ENCODE results near the gene ZMAT3.
A peak's percentile ranks its signal among the peaks of the same experiment; 100 is the strongest.
"Not testable (repeated sequence)": the region's sequence is repeated elsewhere in the genome, so short reads cannot be mapped to it uniquely, and the experiment has no call there.

ZMAT3 gene, protein sequence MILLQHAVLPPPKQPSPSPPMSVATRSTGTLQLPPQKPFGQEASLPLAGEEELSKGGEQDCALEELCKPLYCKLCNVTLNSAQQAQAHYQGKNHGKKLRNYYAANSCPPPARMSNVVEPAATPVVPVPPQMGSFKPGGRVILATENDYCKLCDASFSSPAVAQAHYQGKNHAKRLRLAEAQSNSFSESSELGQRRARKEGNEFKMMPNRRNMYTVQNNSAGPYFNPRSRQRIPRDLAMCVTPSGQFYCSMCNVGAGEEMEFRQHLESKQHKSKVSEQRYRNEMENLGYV
- long read RNA-seq, partial matches to known transcripts, result 7 of 12 reads
- long read RNA-seq, other reads (novel, unspliced or antisense), result 5 of 12 reads

DNA sequence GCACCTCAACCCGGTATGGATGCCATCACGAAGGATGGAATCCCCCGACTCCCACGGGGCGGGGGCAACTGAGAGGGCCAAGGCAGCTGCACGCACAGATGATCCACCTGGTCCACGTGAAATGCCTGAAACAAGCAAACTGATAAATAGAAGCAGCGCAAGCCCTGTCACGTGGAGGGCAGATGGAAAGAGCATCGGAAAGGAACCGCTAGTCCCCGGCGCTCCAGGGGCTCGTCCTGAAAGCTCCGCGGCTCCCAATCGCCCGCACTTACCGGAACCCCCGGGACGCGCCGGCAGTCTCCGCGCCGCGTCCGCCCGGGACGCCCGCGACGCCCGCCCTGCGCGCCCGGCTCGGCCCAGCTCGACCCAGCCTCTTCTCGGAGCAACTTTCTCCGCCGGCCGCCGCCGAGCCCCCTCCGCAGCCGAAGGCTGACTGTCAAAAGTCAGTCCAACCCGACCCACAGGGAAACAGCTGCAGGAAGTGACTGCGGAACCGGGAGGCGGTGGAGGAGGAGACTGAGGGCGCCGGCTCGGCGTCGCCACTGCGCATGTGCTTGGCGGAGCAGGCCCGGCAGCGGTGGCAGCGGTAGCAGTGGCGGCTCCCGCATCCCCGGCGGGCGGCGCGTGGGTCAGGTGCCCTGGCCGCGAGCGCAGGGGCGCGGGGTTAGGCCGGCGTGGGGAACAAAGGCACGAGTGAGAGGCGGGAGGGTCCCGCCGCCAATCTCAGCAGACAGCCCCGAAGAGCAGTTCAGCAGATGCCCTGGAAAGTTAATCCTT, at the start of gene ZMAT3:
Gene ZMAT3, minus strand, starts transcription at position 487 of the 777 bp plus-strand sequence. CDS start 4,057 bp downstream, outside the sequence.
- H3K4me3 ChIP-seq (replicated peaks; ENCODE audit: insufficient read depth, low read length), result peak within 1 kb of the TSS; percentile 91

DNA sequence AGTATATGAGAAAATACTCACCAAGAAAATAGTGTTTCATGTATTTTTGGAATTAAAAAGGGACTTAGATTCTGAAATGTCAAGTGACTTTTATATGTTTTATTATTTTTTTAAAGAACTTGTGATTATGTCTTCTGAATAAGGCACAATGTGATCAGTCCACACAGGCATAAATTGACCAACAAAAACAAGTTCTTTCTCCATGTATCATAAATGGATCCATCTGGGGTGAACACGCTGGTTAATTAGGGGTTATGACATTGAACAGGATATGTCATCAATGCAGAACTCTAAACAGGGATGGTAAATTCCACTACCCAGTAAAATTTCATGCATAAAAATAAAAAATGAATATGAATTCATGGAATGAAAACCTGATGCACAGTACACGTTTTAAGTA, 45.2 kb upstream of the ZMAT3 start:
- no peak for TF ChIP-seq SPI1 (IDR thresholded peaks at IDR 0.05; ENCODE audit: borderline replicate concordance, low read depth)
- TF ChIP-seq, protein P1, sequence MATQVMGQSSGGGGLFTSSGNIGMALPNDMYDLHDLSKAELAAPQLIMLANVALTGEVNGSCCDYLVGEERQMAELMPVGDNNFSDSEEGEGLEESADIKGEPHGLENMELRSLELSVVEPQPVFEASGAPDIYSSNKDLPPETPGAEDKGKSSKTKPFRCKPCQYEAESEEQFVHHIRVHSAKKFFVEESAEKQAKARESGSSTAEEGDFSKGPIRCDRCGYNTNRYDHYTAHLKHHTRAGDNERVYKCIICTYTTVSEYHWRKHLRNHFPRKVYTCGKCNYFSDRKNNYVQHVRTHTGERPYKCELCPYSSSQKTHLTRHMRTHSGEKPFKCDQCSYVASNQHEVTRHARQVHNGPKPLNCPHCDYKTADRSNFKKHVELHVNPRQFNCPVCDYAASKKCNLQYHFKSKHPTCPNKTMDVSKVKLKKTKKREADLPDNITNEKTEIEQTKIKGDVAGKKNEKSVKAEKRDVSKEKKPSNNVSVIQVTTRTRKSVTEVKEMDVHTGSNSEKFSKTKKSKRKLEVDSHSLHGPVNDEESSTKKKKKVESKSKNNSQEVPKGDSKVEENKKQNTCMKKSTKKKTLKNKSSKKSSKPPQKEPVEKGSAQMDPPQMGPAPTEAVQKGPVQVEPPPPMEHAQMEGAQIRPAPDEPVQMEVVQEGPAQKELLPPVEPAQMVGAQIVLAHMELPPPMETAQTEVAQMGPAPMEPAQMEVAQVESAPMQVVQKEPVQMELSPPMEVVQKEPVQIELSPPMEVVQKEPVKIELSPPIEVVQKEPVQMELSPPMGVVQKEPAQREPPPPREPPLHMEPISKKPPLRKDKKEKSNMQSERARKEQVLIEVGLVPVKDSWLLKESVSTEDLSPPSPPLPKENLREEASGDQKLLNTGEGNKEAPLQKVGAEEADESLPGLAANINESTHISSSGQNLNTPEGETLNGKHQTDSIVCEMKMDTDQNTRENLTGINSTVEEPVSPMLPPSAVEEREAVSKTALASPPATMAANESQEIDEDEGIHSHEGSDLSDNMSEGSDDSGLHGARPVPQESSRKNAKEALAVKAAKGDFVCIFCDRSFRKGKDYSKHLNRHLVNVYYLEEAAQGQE (IDR thresholded peaks at IDR 0.05; ENCODE audit: insufficient replicate concordance, low read depth), result no peak
- no peak for TF ChIP-seq POLR2AphosphoS5 (IDR thresholded peaks at IDR 0.05; ENCODE audit: low read depth)
- TF ChIP-seq, protein P2, sequence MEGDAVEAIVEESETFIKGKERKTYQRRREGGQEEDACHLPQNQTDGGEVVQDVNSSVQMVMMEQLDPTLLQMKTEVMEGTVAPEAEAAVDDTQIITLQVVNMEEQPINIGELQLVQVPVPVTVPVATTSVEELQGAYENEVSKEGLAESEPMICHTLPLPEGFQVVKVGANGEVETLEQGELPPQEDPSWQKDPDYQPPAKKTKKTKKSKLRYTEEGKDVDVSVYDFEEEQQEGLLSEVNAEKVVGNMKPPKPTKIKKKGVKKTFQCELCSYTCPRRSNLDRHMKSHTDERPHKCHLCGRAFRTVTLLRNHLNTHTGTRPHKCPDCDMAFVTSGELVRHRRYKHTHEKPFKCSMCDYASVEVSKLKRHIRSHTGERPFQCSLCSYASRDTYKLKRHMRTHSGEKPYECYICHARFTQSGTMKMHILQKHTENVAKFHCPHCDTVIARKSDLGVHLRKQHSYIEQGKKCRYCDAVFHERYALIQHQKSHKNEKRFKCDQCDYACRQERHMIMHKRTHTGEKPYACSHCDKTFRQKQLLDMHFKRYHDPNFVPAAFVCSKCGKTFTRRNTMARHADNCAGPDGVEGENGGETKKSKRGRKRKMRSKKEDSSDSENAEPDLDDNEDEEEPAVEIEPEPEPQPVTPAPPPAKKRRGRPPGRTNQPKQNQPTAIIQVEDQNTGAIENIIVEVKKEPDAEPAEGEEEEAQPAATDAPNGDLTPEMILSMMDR (IDR thresholded peaks at IDR 0.05; ENCODE audit: insufficient read depth, low read length), result no peak
- TF ChIP-seq GABPA (IDR thresholded peaks at IDR 0.05; ENCODE audit: low read depth), result no peak
- no peak for DNase-seq (ENCODE audit: low read depth in 1 of 2, low spot score in 1 of 2)
- Histone ChIP-seq H3K27me3 (ENCODE audit: insufficient read depth, poor library complexity, severe bottlenecking) (no peaks in the 10 kb centered on the region), H3K27ac (replicated peaks) (no peak overlapping the region), H3K4me3 (replicated peaks; ENCODE audit: insufficient read depth, low read length) (no peak overlapping the region)

More for the DNA sequence above, at the start of gene ZMAT3:
- H3K27me3 ChIP-seq (ENCODE audit: insufficient read depth, poor library complexity, severe bottlenecking), result no peaks in the 10 kb centered on the region
- H3K27ac ChIP-seq (replicated peaks), result peak within 1 kb of the TSS; percentile 76
- peak; percentile 55 to 77 for DNase-seq (ENCODE audit: low read depth in 1 of 2, low spot score in 1 of 2)
- TF ChIP-seq SPI1 (IDR thresholded peaks at IDR 0.05; ENCODE audit: borderline replicate concordance, low read depth) (no peak; the same call in 1 of the 2 replicates), POLR2AphosphoS5 (IDR thresholded peaks at IDR 0.05; ENCODE audit: low read depth) (peak; percentile 75), GABPA (IDR thresholded peaks at IDR 0.05; ENCODE audit: low read depth) (peak; percentile 9; the same call in 1 of the 2 replicates)
- TF ChIP-seq, protein P2 (IDR thresholded peaks at IDR 0.05; ENCODE audit: insufficient read depth, low read length), result no peak
- TF ChIP-seq, protein P1 (IDR thresholded peaks at IDR 0.05; ENCODE audit: insufficient replicate concordance, low read depth), result no peak

DNA sequence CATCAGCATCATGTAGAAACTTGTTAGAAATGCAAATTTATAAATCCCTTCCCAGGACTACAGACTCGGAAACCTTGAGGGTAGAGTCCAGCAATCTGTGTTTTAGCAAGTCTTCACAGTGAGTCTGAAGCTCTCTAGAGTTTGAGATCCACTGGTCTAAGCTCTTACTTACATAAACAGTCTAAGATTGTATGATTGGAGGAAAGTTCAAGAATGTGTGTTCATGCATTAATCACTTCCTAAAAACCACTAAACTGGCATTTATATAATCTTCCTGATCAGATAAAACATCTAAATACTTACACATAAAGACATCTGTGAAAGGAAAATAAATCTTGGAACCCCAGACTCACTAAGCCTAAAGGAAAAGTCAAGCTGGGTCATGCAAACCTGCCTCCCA, 43.8 kb upstream of the ZMAT3 start:
- H3K4me3 ChIP-seq (replicated peaks; ENCODE audit: insufficient read depth, low read length); DNase-seq (ENCODE audit: low read depth in 1 of 2, low spot score in 1 of 2); H3K27ac ChIP-seq (replicated peaks); H3K27me3 ChIP-seq (ENCODE audit: insufficient read depth, poor library complexity, severe bottlenecking): not testable (repeated sequence)

DNA sequence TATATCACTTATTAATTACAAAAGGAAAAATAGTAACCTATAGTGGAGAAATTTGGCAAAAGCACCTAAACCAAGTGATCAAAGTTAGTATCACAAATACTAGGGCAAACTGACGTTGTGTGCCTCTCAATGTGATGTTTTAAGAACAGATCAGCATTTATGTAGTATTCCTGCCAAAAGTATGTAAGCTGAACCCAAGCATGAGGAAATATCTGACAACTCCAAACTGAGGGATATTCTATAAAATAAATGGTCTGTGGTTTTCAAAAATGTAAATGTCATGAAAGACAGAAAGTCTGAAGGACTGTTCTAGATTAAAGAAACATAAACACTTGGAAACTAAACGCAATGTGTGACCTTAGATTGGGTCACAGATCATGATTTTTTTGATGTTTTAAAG, 42.3 kb upstream of the ZMAT3 start:
- Histone ChIP-seq H3K27ac (replicated peaks) (no peak overlapping the region), H3K27me3 (ENCODE audit: insufficient read depth, poor library complexity, severe bottlenecking) (no peaks in the 10 kb centered on the region), H3K4me3 (replicated peaks; ENCODE audit: insufficient read depth, low read length) (no peak overlapping the region)
- no peak for TF ChIP-seq GABPA (IDR thresholded peaks at IDR 0.05; ENCODE audit: low read depth)
- no peak for TF ChIP-seq POLR2AphosphoS5 (IDR thresholded peaks at IDR 0.05; ENCODE audit: low read depth)
- TF ChIP-seq, protein P1 (IDR thresholded peaks at IDR 0.05; ENCODE audit: insufficient replicate concordance, low read depth), result no peak
- TF ChIP-seq, protein P2 (IDR thresholded peaks at IDR 0.05; ENCODE audit: insufficient read depth, low read length), result no peak
- TF ChIP-seq SPI1 (IDR thresholded peaks at IDR 0.05; ENCODE audit: borderline replicate concordance, low read depth), result no peak
- DNase-seq (ENCODE audit: low read depth in 1 of 2, low spot score in 1 of 2), result no peak
